Measurements from ENCODE around the gene CRHR1.

The CRHR1 gene

DNA sequence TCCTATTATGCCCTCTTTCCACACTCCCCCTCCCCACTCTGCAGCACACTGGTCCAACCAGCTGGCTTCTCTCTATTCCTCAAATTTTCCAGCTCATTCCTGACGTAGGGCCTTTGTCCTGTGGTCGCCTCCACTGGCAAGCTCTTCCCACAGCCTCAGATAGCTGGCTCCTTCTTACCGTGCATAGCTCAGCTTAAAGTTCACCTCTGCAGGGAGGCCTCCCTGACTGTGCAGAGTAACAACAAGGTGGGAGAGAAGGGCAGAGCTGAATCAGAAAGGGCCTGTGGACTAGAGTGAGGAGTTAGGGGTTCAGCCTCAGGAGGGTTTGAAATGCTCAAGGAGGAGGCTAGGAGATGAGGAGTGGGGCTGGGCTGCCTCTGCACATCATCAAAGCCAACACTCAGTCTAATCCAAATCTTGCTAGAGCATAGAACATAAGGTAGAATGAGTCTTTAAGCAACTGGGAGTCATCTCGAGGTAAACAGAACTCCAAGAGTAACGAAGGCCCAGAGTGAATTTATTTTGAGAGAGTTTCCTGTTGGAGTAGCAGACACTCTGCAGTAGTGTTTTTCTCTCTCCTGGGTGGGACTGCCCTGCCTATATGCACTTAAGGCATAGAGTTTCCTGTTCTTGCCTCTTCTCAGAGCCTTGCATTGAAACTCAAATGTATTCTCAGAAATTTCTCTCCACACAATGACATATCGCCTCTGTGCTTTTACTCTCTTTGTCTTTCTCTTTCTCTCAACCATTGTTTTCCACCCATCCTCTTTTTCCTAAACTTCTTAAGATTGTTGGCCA, 79.9 kb downstream of the CRHR1 start:
- DNase-seq (ENCODE audit: low read depth, low spot score), result no peak
- TF ChIP-seq, protein P1, sequence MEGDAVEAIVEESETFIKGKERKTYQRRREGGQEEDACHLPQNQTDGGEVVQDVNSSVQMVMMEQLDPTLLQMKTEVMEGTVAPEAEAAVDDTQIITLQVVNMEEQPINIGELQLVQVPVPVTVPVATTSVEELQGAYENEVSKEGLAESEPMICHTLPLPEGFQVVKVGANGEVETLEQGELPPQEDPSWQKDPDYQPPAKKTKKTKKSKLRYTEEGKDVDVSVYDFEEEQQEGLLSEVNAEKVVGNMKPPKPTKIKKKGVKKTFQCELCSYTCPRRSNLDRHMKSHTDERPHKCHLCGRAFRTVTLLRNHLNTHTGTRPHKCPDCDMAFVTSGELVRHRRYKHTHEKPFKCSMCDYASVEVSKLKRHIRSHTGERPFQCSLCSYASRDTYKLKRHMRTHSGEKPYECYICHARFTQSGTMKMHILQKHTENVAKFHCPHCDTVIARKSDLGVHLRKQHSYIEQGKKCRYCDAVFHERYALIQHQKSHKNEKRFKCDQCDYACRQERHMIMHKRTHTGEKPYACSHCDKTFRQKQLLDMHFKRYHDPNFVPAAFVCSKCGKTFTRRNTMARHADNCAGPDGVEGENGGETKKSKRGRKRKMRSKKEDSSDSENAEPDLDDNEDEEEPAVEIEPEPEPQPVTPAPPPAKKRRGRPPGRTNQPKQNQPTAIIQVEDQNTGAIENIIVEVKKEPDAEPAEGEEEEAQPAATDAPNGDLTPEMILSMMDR (IDR thresholded peaks at IDR 0.05; ENCODE audit: insufficient read depth, low read length, missing control alignments), result no peak
- CTCF ChIA-PET, result interaction anchor here (0.9 kb wide), 1 partner anchor 12 kb away, joined by 4 read pairs; no protein-coding TSS in a partner anchor
- no peak overlapping the region for H3K4me3 ChIP-seq (ENCODE audit: low read depth, low read length)
- POLR2A ChIA-PET, result no interaction called here

DNA sequence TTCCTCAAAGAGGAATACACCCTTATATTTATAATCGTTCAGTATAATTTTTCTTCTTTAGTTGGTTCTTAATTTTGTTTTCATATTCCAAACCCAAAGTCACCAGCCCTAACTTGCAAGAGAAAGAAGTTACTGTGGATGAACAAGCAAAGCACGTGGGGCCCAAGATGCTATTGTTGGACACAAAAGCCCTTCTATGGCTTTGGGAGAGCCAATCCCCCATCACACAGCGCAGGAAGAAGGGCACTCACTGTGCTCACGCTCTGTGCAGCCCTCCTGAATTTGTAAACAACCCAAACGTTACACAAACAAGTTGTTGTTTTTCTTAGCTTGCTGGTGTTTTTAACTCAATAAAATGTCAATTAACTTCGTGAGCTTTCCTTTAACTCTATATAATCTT, 83.1 kb downstream of the CRHR1 start:
- ChIA-PET POLR2A (no interaction called here), CTCF (interaction anchor here (0.7 kb wide), 1 partner anchor 15 kb away, joined by 3 read pairs; no protein-coding TSS in a partner anchor)
- H3K4me3 ChIP-seq (ENCODE audit: low read depth, low read length), result no peak overlapping the region
- TF ChIP-seq, protein P1 (IDR thresholded peaks at IDR 0.05; ENCODE audit: insufficient read depth, low read length, missing control alignments), result no peak
- DNase-seq (ENCODE audit: low read depth, low spot score), result no peak

DNA sequence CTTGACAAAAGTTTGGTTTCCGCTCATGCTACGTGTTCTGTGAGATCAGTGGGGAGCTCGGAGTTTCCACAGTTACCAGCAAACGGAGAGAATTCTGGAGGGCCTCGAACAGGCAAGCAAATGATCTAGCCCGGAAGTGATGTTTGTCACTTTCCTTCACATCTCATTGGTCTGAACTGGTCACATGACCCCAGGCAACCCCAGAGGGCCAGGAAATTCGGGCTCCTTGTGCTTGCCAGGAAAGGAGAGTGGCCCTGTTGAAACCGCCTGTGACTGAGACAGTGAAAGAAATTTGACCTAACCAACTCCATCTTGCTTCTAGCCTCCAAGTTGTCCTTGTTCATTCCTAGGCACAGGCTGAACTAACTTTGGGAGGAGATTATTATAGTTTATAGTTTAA, 83.6 kb downstream of the CRHR1 start:
- ChIA-PET CTCF (interaction anchor here (0.7 kb wide), 1 partner anchor 16 kb away, joined by 3 read pairs; no protein-coding TSS in a partner anchor), POLR2A (no interaction called here)
- no peak for DNase-seq (ENCODE audit: low read depth, low spot score)
- no peak overlapping the region for H3K4me3 ChIP-seq (ENCODE audit: low read depth, low read length)
- TF ChIP-seq, protein P1 (IDR thresholded peaks at IDR 0.05; ENCODE audit: insufficient read depth, low read length, missing control alignments), result no peak

GRCh38 chr17:45868276-45868675, 84.2 kb downstream of the CRHR1 start:
- no peak for DNase-seq (ENCODE audit: low read depth, low spot score)
- ChIA-PET CTCF (no interaction called here), POLR2A (no interaction called here)
- TF ChIP-seq, protein P1 (IDR thresholded peaks at IDR 0.05; ENCODE audit: insufficient read depth, low read length, missing control alignments), result no peak
- H3K4me3 ChIP-seq (ENCODE audit: low read depth, low read length), result no peak overlapping the region

DNA sequence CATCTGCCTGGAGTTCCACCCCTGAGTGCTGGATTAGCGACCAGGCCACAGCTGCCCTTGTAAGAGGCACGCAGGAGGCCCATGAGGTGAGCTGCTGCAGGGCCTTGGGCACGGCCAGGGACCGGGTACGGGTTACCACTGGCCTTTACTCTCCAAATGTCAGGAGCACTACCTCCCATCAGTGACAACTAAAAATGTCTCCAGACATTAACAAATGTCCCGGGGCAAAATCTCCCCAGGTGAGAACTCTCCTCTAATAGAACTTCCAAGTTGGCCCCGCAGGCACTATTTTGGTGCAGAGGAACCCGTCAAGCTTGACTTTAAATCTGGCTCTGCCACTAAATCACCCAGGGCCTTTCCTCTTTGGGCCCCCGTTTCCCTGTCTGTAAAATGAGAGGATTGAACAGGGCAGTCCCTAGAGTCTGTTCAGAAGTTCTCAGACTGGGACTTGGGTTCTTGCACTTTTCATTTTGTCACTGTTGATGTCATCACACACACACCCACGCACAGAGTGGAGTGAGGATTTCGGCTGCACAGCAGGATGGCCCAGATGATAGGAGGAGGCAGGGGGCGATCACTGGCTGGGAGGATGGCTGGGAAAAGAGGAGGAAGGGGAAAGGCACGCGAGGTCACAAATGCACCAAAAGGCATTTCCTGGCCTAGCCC, 85.7 kb downstream of the CRHR1 start:
- DNase-seq (ENCODE audit: low read depth, low spot score), result no peak
- H3K4me3 ChIP-seq (ENCODE audit: low read depth, low read length), result no peak overlapping the region
- CTCF ChIA-PET, result interaction anchor here (1.5 kb wide), 1 partner anchor 18 kb away, joined by 3 read pairs; no protein-coding TSS in a partner anchor
- TF ChIP-seq, protein P1 (IDR thresholded peaks at IDR 0.05; ENCODE audit: insufficient read depth, low read length, missing control alignments), result no peak
- POLR2A ChIA-PET, result no interaction called here

GRCh38 chr17:45870342-45870974, 86.3 kb downstream of the CRHR1 start:
- DNase-seq (ENCODE audit: low read depth, low spot score), result no peak
- POLR2A ChIA-PET, result no interaction called here
- no peak overlapping the region for H3K4me3 ChIP-seq (ENCODE audit: low read depth, low read length)
- TF ChIP-seq, protein P1 (IDR thresholded peaks at IDR 0.05; ENCODE audit: insufficient read depth, low read length, missing control alignments), result no peak
- CTCF ChIA-PET, result interaction anchor here (2.7 kb wide), 1 partner anchor 38 kb away, joined by 7 read pairs; no protein-coding TSS in a partner anchor
